Colonic mucosa (tissue), 4 donors: ENCODE data around the gene GPC1. TPM values are rescaled to one million over a fixed set of nuclear protein-coding genes. Genes with fewer than 3 reads are reported as not detected.

Experiments used
- DNase-seq: peaks from one replicate; pipeline ENCODE4 v3.0.0-alpha.2; 2020
- H3K27ac ChIP-seq: fragments of 200-600 bp; one replicate; pipeline ENCODE4 v1.8.0; 2021
- H3K27me3 ChIP-seq: fragments of 200-600 bp; one replicate; pipeline ENCODE4 v1.8.0; 2021
- H3K36me3 ChIP-seq: fragments of 200-600 bp; one replicate; pipeline ENCODE4 v1.8.0; 2021
- H3K4me1 ChIP-seq: fragments of 200-600 bp; one replicate; pipeline ENCODE4 v1.8.0; 2021; ENCODE audit warnings: mild to moderate bottlenecking
- H3K4me3 ChIP-seq: fragments of 200-600 bp; one replicate; pipeline ENCODE4 v1.8.0; 2021
- H3K9ac ChIP-seq, 2 donors: one replicate each; pipeline ENCODE4 v1.7.0; 2013; ENCODE audit warnings: control low read depth in 2 of 2, low read depth in 2 of 2, low read length in 2 of 2
- H3K9me3 ChIP-seq: fragments of 200-600 bp; one replicate; pipeline ENCODE4 v1.8.0; 2021
- intact Hi-C: fragments of 100-400 bp; cut with DNase I; formaldehyde crosslinking; loops from one replicate; pipeline ENCODE4 v1.14.1; 2022
- total RNA-seq, 2 donors: library from RNA; stranded (reverse); fragmentation: NEBNext Ultra II Directional in 1 of 2; extraction: Animal tissue kit (Norgen Biotek cat#: 25700) in 1 of 2; gene quantifications; one replicate each; pipeline ENCODE4 v1.2.1, GENCODE V29; 2021
- TF ChIP-seq, protein P1 (sequence below): fragments of 200-600 bp; IDR thresholded peaks from one replicate; pipeline ENCODE4 v1.8.0; 2022; ENCODE audit warnings: antibody characterized with exemption, mild to moderate bottlenecking
- donor health status: healthy.
- donor health status: DM: no; HTN: no; CAD: no.
- donor health status: DM: no; HTN: no; CAD: no.

The GPC1 gene
- total RNA-seq, 2 donors from 2014 or later: 19.0 to 23.1 TPM

DNA sequence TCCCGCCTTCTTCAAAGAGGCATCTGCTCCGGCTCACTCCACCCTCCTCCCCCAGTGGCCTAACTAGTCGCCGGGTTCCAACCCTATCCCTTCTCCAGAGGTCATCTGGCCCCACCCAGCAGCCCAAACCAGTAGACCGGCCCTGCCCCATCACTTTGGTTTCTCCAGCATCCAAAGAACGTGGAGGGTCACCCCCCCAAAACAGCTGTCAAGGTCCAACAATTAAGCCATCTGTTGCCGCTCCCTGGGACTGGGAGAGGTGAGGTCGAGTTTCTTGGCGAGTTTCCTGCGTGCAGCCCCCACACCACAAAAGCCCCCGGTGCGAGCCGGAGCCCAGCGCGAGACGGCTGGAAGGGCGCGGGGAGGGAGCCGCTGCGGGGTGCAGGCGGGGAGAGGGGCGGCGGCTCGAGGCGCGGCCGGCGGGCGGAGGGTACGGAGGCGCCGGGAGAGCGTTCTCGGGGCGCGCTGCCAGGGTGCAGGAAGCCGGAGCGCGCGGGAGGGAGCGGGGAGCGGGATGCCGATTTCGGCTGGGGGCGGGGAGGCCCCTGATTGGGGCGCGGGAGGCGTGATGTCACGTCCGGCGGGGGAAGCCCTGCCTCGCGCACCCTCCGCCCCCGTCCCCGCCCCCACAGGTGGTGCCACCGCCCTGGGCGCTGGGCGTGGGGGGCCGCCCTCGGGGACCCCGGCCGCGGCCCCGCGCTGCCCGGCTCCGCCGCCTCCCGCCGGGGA lies 571 bp upstream of the GPC1 start:
- H3K9ac ChIP-seq: peak overlapping the region; percentile 26 to 40
- H3K4me1 ChIP-seq: no peaks in the 10 kb centered on the region
- H3K9me3 ChIP-seq: no peaks in the 10 kb centered on the region
- H3K27me3 ChIP-seq: peaks cover 9% of the 10 kb centered on the region
- no peaks in the 10 kb centered on the region for H3K36me3 ChIP-seq
- peak; percentile 94 for DNase-seq
- H3K4me3 ChIP-seq: peak overlapping the region; percentile 71
- TF ChIP-seq, protein P1, sequence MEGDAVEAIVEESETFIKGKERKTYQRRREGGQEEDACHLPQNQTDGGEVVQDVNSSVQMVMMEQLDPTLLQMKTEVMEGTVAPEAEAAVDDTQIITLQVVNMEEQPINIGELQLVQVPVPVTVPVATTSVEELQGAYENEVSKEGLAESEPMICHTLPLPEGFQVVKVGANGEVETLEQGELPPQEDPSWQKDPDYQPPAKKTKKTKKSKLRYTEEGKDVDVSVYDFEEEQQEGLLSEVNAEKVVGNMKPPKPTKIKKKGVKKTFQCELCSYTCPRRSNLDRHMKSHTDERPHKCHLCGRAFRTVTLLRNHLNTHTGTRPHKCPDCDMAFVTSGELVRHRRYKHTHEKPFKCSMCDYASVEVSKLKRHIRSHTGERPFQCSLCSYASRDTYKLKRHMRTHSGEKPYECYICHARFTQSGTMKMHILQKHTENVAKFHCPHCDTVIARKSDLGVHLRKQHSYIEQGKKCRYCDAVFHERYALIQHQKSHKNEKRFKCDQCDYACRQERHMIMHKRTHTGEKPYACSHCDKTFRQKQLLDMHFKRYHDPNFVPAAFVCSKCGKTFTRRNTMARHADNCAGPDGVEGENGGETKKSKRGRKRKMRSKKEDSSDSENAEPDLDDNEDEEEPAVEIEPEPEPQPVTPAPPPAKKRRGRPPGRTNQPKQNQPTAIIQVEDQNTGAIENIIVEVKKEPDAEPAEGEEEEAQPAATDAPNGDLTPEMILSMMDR: no peak
- intact Hi-C loops: loop anchor here (5.0 kb wide), 1 partner anchor 283 kb away; no protein-coding TSS in a partner anchor
- peak overlapping the region; percentile 74 for H3K27ac ChIP-seq

DNA sequence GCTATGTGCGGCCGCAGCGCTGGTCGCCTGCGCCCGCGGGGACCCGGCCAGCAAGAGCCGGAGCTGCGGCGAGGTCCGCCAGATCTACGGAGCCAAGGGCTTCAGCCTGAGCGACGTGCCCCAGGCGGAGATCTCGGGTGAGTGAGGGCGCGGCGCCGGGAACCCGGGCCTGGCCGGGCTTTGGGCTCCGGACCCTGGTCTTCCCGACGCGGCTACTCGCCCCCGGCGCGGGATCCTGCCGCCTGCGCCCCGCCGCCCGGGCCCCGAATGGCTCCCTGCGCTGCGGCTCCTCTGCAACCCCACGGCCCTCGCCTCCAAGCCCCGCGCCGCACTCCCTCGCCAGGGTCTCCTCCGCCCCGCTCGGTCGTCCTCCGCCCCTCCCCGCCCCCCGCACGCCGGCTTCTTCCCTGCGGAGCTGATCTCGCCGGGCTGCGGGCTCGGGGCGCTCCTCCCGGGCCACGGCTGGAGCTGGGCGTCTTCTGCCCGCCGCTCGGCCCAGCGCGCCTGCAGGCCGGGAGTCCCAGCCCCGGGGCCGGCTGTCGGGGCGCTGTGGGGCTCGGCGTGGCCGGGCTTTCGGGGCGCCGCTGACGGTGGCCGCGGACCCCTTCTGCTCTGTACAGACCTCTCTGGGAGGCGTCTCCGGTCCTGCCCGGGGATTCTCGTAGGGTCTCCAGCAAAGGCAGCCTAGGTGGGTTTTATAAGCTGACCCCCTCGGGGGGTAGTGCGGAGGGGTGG lies 652 bp downstream of the GPC1 start:
- Histone ChIP-seq H3K27me3 (peaks cover 9% of the 10 kb centered on the region), H3K27ac (peak overlapping the region; percentile 74)
- intact Hi-C loops: loop anchor here (5.0 kb wide), 1 partner anchor 284 kb away; no protein-coding TSS in a partner anchor

DNA sequence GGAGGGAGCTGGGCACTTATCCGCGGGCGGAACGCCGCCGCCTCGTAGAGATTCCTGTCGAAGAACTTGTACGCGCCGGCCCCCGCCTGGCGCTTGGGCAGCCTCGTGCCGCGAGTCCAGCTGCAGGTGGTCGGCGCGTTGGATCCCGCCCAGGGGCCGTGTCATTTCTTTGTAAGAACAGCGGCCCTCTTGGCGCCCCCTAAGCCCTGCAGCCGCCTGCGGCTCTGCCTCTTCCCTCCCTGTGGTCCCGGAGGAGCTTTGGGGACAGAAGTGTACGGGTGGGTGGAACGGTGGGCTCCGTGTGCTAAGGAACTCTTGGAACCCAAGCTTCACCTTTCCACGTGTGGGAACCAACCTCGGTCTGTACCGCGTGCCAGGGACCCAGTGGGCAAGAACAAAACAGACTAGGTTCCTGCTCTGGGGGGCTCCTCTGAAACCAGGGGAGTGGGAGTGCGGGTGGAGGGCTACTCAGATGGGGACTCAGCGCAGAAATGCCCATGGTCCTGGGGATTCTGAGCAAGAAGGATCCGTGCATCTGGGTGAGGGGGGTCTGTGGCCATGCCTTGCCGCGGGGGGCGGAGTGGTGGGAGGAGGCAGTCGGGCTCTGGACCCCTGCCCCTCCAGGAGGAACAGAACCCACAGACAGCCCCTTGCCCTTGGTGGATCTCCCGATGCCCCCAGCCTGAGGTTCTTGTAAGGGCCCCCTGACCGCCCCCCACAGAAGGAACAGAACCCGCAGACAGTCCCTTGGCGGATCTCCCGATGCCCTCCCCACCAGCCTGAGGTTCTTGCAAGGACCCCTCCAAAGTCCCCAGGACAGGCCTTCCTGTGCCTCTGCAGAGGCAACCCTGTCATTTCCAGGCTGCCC lies 1.5 kb downstream of the GPC1 start:
- TF ChIP-seq, protein P1: no peak
- Histone ChIP-seq H3K4me3 (peak overlapping the region; percentile 71), H3K36me3 (no peaks in the 10 kb centered on the region), H3K4me1 (no peaks in the 10 kb centered on the region), H3K9ac (peak overlapping the region; percentile 10 to 73), H3K27ac (no peak overlapping the region), H3K27me3 (peaks cover 9% of the 10 kb centered on the region), H3K9me3 (no peaks in the 10 kb centered on the region)
- intact Hi-C loops: loop anchor here (5.0 kb wide), 1 partner anchor 285 kb away; no protein-coding TSS in a partner anchor
- no peak for DNase-seq

More for the DNA sequence above, 652 bp downstream of the GPC1 start:
- Histone ChIP-seq H3K9me3 (no peaks in the 10 kb centered on the region), H3K9ac (peak overlapping the region in 1 of 2 donors; percentile 73), H3K36me3 (no peaks in the 10 kb centered on the region), H3K4me1 (no peaks in the 10 kb centered on the region), H3K4me3 (peak overlapping the region; percentile 71)
- DNase-seq: no peak
- TF ChIP-seq, protein P1: no peak

DNA sequence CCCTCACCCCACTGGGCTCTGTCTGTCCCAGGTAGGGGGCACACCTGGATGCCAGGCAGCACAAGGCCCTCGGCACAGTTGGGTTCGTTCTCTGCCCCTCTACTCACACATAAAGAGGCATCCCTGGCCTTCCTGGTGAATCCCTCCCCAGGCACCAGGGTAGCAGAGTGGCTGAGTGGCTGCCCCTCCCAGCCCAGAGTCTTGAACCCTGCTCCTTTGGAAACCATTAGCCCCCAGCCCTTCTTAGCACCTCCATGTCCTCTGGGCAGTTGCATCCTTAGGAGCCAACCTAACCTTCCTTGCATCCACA lies 2.0 kb downstream of the GPC1 start:
- H3K4me3 ChIP-seq: no peak overlapping the region
- H3K4me1 ChIP-seq: no peaks in the 10 kb centered on the region
- no peak overlapping the region for H3K9ac ChIP-seq
- TF ChIP-seq, protein P1: no peak
- no peaks in the 10 kb centered on the region for H3K9me3 ChIP-seq
- peaks cover 9% of the 10 kb centered on the region for H3K27me3 ChIP-seq
- intact Hi-C loops: loop anchor here (5.0 kb wide), 1 partner anchor 285 kb away; no protein-coding TSS in a partner anchor
- no peak for DNase-seq
- H3K27ac ChIP-seq: no peak overlapping the region
- no peaks in the 10 kb centered on the region for H3K36me3 ChIP-seq
